Measurements from ENCODE around the gene FGD2.

DNA sequence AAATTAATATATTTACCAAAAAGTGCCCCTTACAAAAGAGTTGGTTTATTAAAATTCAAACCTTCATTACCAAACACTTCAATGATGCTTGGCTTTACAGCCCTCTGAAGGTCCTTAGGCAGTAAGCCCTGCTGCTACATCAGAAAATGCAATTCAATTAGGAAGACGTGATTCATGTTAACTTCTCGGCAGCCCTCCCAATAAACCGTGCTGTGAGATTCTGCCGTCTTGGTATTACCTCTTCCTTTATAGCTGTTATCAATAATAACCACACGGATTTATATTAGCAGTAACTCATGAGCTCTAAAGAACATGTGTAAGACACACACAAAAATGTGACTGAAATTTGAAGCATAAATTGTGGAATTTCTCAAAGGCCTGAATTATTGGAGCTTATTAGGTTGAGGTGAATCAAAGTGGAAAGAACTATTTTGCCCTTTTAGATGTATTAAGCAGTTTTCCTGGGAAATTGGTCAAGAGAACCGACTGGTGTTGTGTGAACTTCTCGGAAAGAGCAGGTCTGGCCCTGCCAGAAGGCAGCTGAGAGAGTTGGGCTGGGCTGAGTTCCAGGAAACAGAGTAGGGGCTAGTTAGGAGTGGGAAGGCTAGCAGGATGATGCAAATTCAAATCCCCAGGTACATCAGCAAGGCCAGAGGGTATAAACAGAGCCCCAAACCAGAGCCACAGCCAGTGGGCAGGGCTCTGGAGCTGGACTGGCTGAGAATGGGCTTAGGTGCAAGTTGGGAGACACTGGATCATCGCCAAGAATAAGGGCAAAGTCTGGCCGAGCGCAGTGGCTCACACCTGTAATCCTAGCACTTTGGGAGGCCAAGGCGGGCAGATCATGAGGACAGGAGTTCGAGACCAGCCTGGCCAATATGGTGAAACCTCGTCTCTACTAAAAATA, 33.1 kb downstream of the FGD2 start:
- TF ChIP-seq POLR2A (IDR thresholded peaks at IDR 0.05) (no peak), CTCF (IDR thresholded peaks at IDR 0.05) (no peak)

All from lower leg skin (tissue), 3 donors.